Right ventricle myocardium inferior (tissue), 1 donor: Measurements from ENCODE around the gene CALCB. TPM values are rescaled to one million over a fixed set of nuclear protein-coding genes. Genes with fewer than 3 reads are reported as not detected.
A peak's percentile ranks its signal among the peaks of the same experiment; 100 is the strongest.

Experiments used
- ATAC-seq: fragments of 200-7000 bp; cut with Tn5 transposase; one replicate; pipeline ENCODE4 v1.9.1; 2020; ENCODE audit warnings: mild to moderate bottlenecking, moderate library complexity
- DNase-seq: peaks from one replicate; pipeline ENCODE4 v3.0.0; 2021; ENCODE audit errors: missing footprints
- intact Hi-C: fragments of 100-400 bp; cut with DNase I; formaldehyde crosslinking; loops from one replicate; pipeline ENCODE4 v1.11.0; 2022
- total RNA-seq: library from RNA; stranded (reverse); fragmentation: NEBNext Ultra II Directional; extraction: Animal tissue kit (Norgen Biotek cat#: 25700); gene quantifications from one replicate; pipeline ENCODE4 v1.2.1, GENCODE V29; 2021
- donor health status: DM: no; HTN: yes; CAD: no; lungs with severe emphysema.

CALCB gene
- total RNA-seq, 1 donor from 2014 or later = not detected

DNA sequence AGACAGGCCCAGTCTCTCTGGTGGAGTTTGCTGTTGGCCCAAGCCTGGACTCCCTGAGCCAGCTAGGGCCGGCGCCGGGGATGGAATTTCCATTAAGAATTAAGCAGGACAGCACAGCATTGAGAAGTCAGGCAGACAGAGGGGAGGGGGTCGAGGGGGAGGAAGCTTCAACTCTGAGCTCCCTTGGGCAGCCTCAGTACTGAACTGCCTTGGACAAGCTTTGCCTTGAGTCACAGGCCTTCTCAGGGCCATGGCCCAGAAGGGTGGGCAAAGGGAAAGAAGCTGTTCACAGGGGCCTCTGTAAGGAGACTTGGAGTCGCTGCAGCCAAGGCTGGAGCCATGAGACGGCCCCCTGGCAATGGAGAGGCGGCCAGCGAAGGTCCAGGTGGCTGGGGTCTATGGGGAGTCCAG, 38.7 kb downstream of the CALCB start:
- DNase-seq (no peak), ATAC-seq (no peak)
- intact Hi-C loops = no loop called here

DNA sequence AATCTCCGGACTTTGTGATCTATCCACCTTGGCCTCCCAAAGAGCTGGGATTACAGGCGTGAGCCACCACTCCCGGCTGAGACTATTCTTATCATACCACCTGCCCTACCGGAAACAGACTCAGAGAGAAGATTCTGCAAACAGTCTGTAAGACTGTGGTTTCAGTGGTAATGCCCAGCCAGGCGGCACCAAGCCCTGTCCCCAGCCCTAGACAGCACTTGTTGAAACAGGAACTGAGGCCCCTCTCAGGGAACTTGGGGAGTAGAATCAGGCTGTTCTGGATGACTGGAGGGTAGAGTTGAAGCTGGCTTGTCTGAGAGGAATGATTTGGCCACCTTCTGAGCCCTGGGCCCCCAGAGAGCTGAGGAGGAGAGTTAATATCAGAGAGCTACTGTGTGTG, 40.0 kb downstream of the CALCB start:
- ATAC-seq = no peak
- intact Hi-C loops = no loop called here

DNA sequence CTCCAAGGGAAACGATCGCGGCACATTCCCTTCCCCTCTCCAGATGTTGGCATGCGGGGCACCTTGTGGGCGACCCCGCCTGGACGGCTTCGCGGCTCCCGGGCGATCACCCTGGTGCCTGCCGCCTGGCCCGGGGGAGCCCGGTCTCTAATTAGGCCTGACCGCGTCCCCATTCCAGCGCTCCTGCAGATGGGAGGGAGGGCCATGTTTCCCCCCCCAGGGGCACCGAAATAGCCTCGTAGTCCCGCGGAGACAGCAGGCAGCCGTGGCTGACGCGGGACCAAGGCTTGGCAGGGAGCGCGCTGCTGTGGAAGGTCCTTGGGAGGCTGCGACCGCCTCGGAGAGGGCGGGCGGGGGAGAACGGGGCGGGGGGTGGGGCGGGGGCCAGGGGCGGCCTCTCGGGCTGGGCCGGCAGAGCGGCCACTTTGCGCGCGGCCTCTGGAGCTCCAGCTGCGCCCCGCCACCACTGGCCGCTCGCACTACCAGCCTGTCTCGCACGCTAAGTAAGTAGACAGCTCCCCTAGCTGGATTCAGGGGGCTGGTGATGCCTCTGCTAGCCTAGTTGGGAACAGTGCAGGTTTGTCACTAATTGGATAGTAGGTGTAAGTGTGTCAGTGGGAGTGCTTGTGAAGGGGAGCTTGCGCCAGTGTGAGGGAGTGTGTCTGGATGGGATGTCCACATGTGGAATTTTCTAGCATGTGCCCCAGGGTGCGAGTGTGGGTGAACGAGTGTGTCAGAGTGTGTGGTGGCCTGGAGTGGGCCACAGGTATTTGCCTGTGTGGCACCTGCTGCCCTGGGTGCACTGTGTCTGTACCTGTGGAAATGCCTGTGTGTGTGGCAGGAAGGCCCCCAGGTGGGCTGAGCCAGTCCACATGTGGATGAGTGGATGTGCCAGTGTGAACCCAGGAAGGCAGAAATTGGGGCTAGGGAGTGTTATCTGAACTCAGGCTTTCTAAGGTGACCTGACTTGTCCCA, 41.4 kb downstream of the CALCB start, which contains the start of gene INSC:
Gene INSC, plus strand, starts transcription at position 423 of the 975 bp plus-strand sequence. CDS start 34,252 bp downstream, outside the sequence.
- DNase-seq = no peak
- intact Hi-C loops = no loop called here
- ATAC-seq = peak; percentile 56

More for the DNA sequence above, 40.0 kb downstream of the CALCB start:
- no peak for DNase-seq

DNA sequence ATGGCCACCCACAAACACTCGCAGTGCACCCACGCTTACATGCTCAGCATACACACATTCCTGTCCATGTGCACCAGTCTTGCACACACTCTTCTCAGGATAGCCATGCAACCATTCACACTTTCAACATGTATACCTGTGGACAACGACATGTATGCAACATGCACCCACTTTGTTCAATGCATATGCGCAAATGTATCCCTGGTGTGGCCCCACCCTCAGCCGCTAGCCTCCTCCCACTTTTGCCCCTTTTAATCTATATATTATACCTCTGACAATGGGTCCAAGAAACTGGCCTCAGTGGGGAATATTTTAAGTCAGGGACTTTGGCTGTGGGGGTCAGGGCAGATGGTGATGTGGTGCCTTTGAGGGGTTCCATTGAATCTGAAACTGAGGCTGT, 42.3 kb downstream of the CALCB start:
- ATAC-seq (no peak), DNase-seq (no peak)
- intact Hi-C loops = no loop called here

DNA sequence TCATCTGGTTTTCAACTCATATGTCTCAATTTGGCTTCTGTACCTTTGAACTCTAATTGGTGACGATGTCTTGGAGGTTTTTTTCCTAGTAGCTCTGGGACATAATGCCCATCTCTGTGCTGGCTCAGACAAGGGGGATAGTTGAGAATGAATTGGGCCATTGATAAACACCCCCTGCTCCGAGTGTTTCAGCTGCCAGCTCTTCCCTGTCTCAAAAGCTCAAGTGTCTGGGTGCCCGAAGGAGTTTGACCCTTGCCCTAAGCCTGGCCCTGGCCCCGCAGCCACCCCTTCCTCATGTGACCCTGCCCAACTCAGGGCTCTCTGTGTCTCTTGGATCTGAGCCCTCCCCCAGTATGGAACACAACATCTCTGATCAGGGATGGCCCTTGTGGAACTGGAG, 44.4 kb downstream of the CALCB start:
- DNase-seq (no peak), ATAC-seq (no peak)
- intact Hi-C loops = no loop called here

DNA sequence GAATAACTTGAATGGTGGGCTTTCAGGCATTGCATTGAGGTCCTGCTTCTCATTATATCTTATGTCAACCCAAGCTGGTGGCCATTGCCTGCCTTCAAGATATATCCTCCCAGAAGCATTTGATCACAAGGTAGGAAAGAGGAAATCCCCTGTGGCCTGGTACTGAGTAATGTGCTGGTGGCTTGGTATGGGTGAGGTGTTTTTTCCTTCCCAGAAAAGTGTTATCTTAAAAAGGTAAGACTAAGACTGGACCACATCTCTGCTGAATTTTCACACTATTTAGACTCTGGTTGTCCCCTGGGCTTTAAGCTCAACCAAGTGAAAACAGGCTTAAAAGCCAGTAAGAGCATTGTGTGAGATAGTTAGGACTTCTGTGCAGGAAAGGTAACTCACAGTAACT, 45.0 kb downstream of the CALCB start:
- no peak for DNase-seq
- intact Hi-C loops = no loop called here
- no peak for ATAC-seq

DNA sequence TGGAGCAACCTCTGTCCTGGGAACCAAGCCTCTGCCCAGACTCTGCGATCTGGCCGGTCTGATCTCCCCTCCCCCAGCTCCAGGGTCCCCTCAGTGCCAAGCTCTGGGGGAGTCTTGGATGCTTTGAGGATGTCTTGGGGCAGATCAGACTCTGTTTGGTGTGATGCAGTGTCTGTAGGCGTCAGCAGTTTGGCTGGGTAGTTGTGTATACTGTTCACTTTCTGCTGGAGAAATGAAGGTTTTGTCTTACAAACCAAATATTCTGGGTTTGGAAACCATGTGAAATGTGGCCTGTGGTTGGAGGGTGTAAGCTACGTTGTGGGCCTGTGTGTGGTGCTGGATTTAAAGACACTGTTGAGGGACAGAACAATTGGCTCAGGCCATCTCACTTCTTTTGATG, 46.0 kb downstream of the CALCB start:
- intact Hi-C loops = no loop called here
- ATAC-seq (no peak), DNase-seq (no peak)

DNA sequence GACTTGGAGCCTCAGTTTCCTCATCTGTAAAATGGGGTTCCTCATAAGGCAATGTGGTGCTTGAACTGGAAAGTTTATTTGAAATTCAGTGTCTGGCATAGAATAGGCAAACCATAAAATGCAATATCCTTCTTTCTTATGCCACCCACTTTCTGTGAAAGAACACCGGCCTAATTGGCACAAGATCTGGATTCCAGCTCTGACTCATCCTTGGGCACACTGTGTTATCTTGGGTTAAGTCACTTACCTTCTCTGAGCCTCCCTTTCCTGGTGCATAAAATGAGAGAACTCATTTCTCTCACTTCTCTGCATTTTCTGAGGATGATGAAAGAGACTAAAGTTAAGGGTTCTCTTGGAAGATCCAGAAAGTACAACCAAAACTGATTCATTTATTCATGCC, 46.4 kb downstream of the CALCB start:
- DNase-seq (no peak), ATAC-seq (no peak)

DNA sequence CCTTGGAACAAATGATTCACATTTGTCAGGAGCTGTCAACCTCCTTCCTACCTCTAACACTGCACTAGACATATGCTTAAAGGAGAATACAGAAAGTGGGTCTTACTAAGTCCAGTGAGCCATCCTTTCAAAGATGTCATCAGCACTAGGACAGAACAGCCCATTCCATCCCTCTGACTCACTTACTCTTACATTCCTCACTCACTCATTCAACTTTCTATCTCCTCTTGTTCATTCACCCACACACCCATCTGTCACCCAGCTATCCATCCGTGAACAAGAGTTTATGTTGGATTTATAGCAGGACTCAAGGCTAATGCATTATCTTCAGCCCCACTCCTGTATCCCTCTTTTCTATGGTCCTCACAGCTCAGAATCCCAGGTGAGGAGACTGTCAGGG, 50.5 kb downstream of the CALCB start:
- DNase-seq (no peak), ATAC-seq (no peak)
- intact Hi-C loops = no loop called here

More for the DNA sequence above, 46.4 kb downstream of the CALCB start:
- intact Hi-C loops = no loop called here

DNA sequence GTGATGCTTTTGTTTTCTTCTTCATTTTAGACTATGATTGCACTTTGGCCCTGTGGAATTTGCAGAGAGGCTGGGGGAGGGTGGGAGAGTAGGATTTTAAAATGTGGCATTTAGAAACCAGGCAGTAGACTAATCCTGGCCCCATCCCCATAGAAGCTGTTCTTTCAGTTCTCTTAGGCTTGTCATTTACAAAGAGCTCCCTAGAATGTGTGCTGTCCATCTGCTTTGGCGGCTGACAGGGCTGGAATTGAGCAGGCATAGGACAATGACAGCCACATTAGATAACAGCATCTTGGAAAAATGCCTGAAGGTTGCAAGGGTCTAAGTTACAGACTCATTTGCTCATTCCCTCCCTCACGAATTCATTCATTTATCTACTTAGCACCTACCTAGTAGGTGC, 51.1 kb downstream of the CALCB start:
- intact Hi-C loops = no loop called here
- ATAC-seq = no peak
- DNase-seq = no peak

DNA sequence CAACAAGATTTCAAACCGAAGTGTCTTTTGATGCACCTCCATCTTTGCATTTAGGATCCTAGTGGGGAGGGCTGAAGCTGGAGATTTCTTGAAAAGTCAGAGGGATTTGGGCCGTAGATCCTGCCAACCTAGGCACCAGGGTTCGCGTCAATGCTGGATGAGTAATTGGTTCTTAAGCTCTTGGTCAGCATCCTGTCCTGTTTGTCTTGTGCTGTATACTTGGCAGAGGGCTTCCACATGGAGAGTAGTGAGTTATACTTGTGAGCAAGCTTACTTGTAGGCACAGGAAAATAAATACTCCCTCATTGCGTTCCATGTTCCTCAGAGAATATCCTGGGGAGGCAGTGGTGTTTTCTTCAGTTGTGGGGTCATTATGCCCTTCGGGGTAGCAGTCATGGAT, 53.9 kb downstream of the CALCB start:
- intact Hi-C loops = no loop called here
- DNase-seq (no peak), ATAC-seq (no peak)

Other genes starting within 250 kb of the CALCB start
- 7.0 TPM for gene CYP2R1, start 181.4 kb upstream of the CALCB start, total RNA-seq
- not detected for gene CALCA, start 101.2 kb upstream of the CALCB start, total RNA-seq
- gene INSC, start 41.3 kb downstream of the CALCB start, total RNA-seq = 0.51 TPM